ENCODE results near the gene RMND1. TPM values are rescaled to one million over a fixed set of nuclear protein-coding genes. Genes with fewer than 3 reads are reported as not detected.

RMND1 gene
- total and polyA plus RNA-seq, 2 of the 13 experiments (the other 11 are each of a cell fraction or from before 2014, with no cell fraction given) = 34.0 to 72.5 TPM

DNA sequence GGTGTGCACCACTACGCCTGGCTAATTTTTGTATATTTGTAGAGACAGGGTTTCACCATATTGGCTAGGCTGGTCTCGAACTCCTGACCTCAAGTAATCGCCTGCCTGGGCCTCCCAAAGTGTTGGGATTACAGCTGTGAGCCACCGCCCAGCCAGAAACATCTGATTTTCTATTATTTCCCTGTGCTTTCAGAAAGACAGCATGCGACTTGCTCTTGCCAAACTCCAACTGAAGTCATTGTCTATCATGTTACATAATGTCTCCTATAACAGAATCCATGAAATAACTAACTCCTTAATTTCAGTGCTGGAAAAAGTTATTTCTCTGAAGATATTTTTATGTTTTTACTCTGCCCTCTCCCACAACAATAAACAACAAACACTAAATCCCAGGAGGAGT lies 8.5 kb downstream of the RMND1 start:
- ChIA-PET POLR2A (interaction anchor here (3.7 kb wide), 1 partner anchor 8 kb away, joined by 30 read pairs; the partner anchor contains the start of gene RMND1), CTCF (ENCODE audit: low intra/inter-chr PET ratio, low total read pairs) (no interaction called here)
- Histone ChIP-seq H3K4me2 (ENCODE audit: low read depth, low read length) (no peak overlapping the region; the same call in 1 of the 2 replicates), H3K27me3 (ENCODE audit: control insufficient read depth in 1 of 2, insufficient read depth in 2 of 2, low read length in 2 of 2) (no peaks in the 10 kb centered on the region), H3K9me3 (ENCODE audit: low read length) (no peaks in the 10 kb centered on the region), H3K79me2 (ENCODE audit: insufficient read depth, low read length) (peaks cover 96% of the 10 kb centered on the region), H3K4me3 (replicated peaks in 1 of 3; ENCODE audit: insufficient read depth in 1 of 3, low read depth in 2 of 3, low read length in 3 of 3) (no peak overlapping the region), H3K27ac (ENCODE audit: extremely low read length, insufficient read depth, low read length) (no peak overlapping the region), H4K20me1 (ENCODE audit: insufficient read depth, low read length) (peaks cover 47% of the 10 kb centered on the region), H2AFZ (ENCODE audit: low read length) (no peak overlapping the region), H3K4me1 (ENCODE audit: insufficient read depth, low read length) (peaks cover 96% of the 10 kb centered on the region), H3K9ac (ENCODE audit: insufficient read depth, low read depth, low read length) (no peak overlapping the region), H3K36me3 (replicated peaks in 1 of 2; ENCODE audit: control insufficient read depth in 1 of 2, insufficient read depth in 2 of 2, low read length in 2 of 2) (peaks cover 7 to 19% of the 10 kb centered on the region in 2 experiments)
- in situ Hi-C loops (cut with HindIII; ENCODE audit: extremely low pct_ligation_motif_present, low pct_unique_long_range_greater_than_20kb) (loop anchor here (5.0 kb wide), 1 partner anchor 34 kb away; no protein-coding TSS in a partner anchor), intact Hi-C loops (cut with micrococcal nuclease; ENCODE audit: unreplicated experiment) (loop anchor here (5.0 to 10.0 kb wide), 4 partner anchors 49 to 821 kb away; partner anchors contain the start of gene CCDC170)
- FAIRE-seq (no peak), DNase-seq (ENCODE audit: low spot score) (no peak), ATAC-seq (no peak)
- WGBS (ENCODE audit: low lambda C conversion rate) = 96% methylated on average over 5 of the region's 5 CpGs
- no TSS peak for BruUV-seq (replicated peaks)
- TF ChIP-seq CENPT (CRISPR knock-in tag; IDR thresholded peaks at IDR 0.05; ENCODE audit: low read depth) (no peak), NKX3-1 (CRISPR knock-in tag; IDR thresholded peaks at IDR 0.05) (no peak), TAF1 (CRISPR knock-in tag; IDR thresholded peaks at IDR 0.05) (no peak), HNRNPK (IDR thresholded peaks at IDR 0.05; ENCODE audit: low read depth, low read length, poor library complexity, severe bottlenecking) (no peak), JUNB (CRISPR knock-in tag; IDR thresholded peaks at IDR 0.05; ENCODE audit: borderline replicate concordance) (no peak), ZNF3 (CRISPR knock-in tag; IDR thresholded peaks at IDR 0.05) (no peak), MBD4 (IDR thresholded peaks at IDR 0.05; ENCODE audit: borderline replicate concordance, low read length) (no peak), ZNF781 (CRISPR knock-in tag; IDR thresholded peaks at IDR 0.05; ENCODE audit: borderline replicate concordance, not compliant biosample characterization) (no peak), SRSF1 (optimal IDR thresholded peaks at IDR 0.05; ENCODE audit: low read depth, low read length) (no peak), BCL6 (CRISPR knock-in tag; IDR thresholded peaks at IDR 0.05) (no peak), ZNF367 (CRISPR knock-in tag; IDR thresholded peaks at IDR 0.05; ENCODE audit: borderline replicate concordance) (no peak), CHD4 (IDR thresholded peaks at IDR 0.05; ENCODE audit: borderline replicate concordance, low read length) (no peak), FOXP1 (IDR thresholded peaks at IDR 0.05) (no peak), FOXP1 (CRISPR knock-in tag; IDR thresholded peaks at IDR 0.05) (no peak)
- TF ChIP-seq, protein P1, sequence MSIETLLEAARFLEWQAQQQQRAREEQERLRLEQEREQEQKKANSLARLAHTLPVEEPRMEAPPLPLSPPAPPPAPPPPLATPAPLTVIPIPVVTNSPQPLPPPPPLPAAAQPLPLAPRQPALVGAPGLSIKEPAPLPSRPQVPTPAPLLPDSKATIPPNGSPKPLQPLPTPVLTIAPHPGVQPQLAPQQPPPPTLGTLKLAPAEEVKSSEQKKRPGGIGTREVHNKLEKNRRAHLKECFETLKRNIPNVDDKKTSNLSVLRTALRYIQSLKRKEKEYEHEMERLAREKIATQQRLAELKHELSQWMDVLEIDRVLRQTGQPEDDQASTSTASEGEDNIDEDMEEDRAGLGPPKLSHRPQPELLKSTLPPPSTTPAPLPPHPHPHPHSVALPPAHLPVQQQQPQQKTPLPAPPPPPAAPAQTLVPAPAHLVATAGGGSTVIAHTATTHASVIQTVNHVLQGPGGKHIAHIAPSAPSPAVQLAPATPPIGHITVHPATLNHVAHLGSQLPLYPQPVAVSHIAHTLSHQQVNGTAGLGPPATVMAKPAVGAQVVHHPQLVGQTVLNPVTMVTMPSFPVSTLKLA (IDR thresholded peaks at IDR 0.05) = no peak
- TF ChIP-seq, protein P2, sequence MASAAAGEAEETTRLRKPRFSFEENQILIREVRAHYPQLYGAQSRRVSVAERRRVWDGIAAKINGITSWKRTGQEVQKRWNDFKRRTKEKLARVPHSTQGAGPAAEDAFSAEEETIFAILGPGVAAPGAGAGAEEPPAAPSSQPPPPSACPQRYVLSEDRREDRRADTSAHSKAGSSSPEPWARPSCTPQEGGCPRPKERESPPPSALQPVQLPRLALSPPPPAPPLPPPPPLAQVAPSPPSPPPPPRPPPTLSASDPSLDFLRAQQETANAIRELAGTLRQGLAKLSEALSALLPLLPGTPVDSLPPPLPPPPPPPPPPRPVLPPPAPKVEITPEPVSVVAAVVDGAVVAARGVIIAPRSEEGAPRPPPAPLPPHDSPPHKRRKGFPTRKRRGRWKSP (CRISPR knock-in tag; IDR thresholded peaks at IDR 0.05) = no peak
- TF ChIP-seq, protein P3, sequence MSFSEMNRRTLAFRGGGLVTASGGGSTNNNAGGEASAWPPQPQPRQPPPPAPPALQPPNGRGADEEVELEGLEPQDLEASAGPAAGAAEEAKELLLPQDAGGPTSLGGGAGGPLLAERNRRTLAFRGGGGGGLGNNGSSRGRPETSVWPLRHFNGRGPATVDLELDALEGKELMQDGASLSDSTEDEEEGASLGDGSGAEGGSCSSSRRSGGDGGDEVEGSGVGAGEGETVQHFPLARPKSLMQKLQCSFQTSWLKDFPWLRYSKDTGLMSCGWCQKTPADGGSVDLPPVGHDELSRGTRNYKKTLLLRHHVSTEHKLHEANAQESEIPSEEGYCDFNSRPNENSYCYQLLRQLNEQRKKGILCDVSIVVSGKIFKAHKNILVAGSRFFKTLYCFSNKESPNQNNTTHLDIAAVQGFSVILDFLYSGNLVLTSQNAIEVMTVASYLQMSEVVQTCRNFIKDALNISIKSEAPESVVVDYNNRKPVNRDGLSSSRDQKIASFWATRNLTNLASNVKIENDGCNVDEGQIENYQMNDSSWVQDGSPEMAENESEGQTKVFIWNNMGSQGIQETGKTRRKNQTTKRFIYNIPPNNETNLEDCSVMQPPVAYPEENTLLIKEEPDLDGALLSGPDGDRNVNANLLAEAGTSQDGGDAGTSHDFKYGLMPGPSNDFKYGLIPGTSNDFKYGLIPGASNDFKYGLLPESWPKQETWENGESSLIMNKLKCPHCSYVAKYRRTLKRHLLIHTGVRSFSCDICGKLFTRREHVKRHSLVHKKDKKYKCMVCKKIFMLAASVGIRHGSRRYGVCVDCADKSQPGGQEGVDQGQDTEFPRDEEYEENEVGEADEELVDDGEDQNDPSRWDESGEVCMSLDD (CRISPR knock-in tag; IDR thresholded peaks at IDR 0.05; ENCODE audit: borderline replicate concordance) = no peak

All from HepG2 (cell line).